Kidney (tissue), 14 donors: ENCODE measurements around the gene SLC52A1. TPM values are rescaled to one million over a fixed set of nuclear protein-coding genes. Genes with fewer than 3 reads are reported as not detected.
"Not testable (repeated sequence)": the region's sequence is repeated elsewhere in the genome, so short reads cannot be mapped to it uniquely, and the experiment has no call there.

Source experiments
- DNase-seq, 5 donors: peaks; one replicate each; pipeline ENCODE4 v3.0.0-alpha.2; 2013 to 2020
- FAIRE-seq: peaks from 2 replicates; lab custom pipeline; 2012; peaks lifted over from hg19 to GRCh38; lab: Jason Lieb, UNC
- H3K27ac ChIP-seq, 2 donors: one replicate each; pipeline ENCODE4 v1.7.0; 2013; ENCODE audit warnings: low read depth in 2 of 2, low read length in 2 of 2, inconsistent platforms in 1 of 2
- H3K27me3 ChIP-seq: one replicate; pipeline ENCODE4 v1.7.1; 2013; ENCODE audit warnings: low read length, inconsistent platforms; ENCODE audit not compliant: control insufficient read depth, insufficient read depth
- H3K36me3 ChIP-seq, 3 donors: one replicate each; pipeline versions ENCODE4 v1.7.0 to v1.7.1; 2013; ENCODE audit warnings: low read length in 3 of 3, control low read depth in 1 of 3, inconsistent platforms in 1 of 3; ENCODE audit not compliant: insufficient read depth in 3 of 3, control insufficient read depth in 2 of 3
- H3K4me1 ChIP-seq, 3 donors: one replicate each; pipeline versions ENCODE4 v1.7.0 to v1.7.1; 2013; ENCODE audit warnings: low read length in 3 of 3, inconsistent platforms in 1 of 3, low read depth in 1 of 3; ENCODE audit not compliant: control insufficient read depth in 2 of 3, insufficient read depth in 2 of 3
- H3K4me3 ChIP-seq, 3 donors: one replicate each; pipeline versions ENCODE4 v1.7.0 to v1.8.1; 2013; ENCODE audit warnings: low read length in 3 of 3, control low read depth in 1 of 3, inconsistent platforms in 1 of 3
- H3K9ac ChIP-seq, 3 donors: one replicate each; pipeline versions ENCODE4 v1.7.0 to v1.7.1; 2013; ENCODE audit warnings: low read length in 3 of 3, control low read depth in 1 of 3, inconsistent platforms in 1 of 3
- H3K9me3 ChIP-seq, 3 donors: one replicate each; pipeline versions ENCODE4 v1.7.0 to v1.7.1; 2013; ENCODE audit warnings: low read length in 3 of 3, control low read depth in 1 of 3, inconsistent platforms in 1 of 3; ENCODE audit not compliant: control insufficient read depth in 2 of 3, insufficient read depth in 1 of 3
- CTCF ChIP-seq: IDR thresholded peaks from 3 replicates; pipeline ENCODE4 v1.5.1; 2012; ENCODE audit warnings: mild to moderate bottlenecking, moderate library complexity, borderline replicate concordance; ENCODE audit not compliant: insufficient read depth; ENCODE audit errors: extremely low read depth
- intact Hi-C: fragments of 100-400 bp; cut with DNase I; formaldehyde crosslinking; loops from one replicate; pipeline ENCODE4 v1.11.1; 2022
- polyA plus RNA-seq: library from polyadenylated mRNA; stranded (reverse); fragments of 350-450 nt; fragmentation: Illumina TruSeq; extraction: RNeasy Lipid Tissue Mini Kit (QIAGEN cat#74804); gene quantifications from one replicate; pipeline ENCODE4 v1.2.3, GENCODE V29; 2014; ENCODE audit warnings: low read depth, low replicate concordance; ENCODE audit not compliant: insufficient read depth
- total RNA-seq: library from RNA; stranded (reverse); fragmentation: NEBNext Ultra II Directional; extraction: Animal tissue kit (Norgen Biotek cat#: 25700); gene quantifications from one replicate; pipeline ENCODE4 v1.2.1, GENCODE V29; 2021
- donor health status: control.
- donor health status: control.
- donor health status: control.
- donor health status: control.
- donor health status: control.
- donor health status: DM: yes; HTN: yes; CAD: no.
- donor health status: Normal renal cell carcinoma (clear cell type).

Gene SLC52A1
- total and polyA plus RNA-seq, 2 donors from 2014 or later: 0.19 to 0.90 TPM

GRCh38 chr17:5033352-5034015 is 1.7 kb downstream of the SLC52A1 start:
- Histone ChIP-seq H3K36me3 (no peaks in the 10 kb centered on the region), H3K27ac (no peak overlapping the region), H3K9me3 (no peaks in the 10 kb centered on the region), H3K4me1 (no peaks in the 10 kb centered on the region), H3K27me3 (no peaks in the 10 kb centered on the region), H3K9ac (no peak overlapping the region), H3K4me3 (no peak overlapping the region)
- DNase-seq (no peak), FAIRE-seq (no peak)
- intact Hi-C loops: no loop called here
- no peak for TF ChIP-seq CTCF

- no peak for TF ChIP-seq CTCF
- intact Hi-C loops: no loop called here
- DNase-seq: no peak
- H3K4me1 ChIP-seq: no peaks in the 10 kb centered on the region
- H3K9me3 ChIP-seq: no peaks in the 10 kb centered on the region
- no peaks in the 10 kb centered on the region for H3K36me3 ChIP-seq
- no peaks in the 10 kb centered on the region for H3K27me3 ChIP-seq
- no peak for FAIRE-seq
- H3K27ac ChIP-seq: no peak overlapping the region
- H3K4me3 ChIP-seq: no peak overlapping the region
- no peak overlapping the region for H3K9ac ChIP-seq
These were observed 2.4 kb downstream of the SLC52A1 start for GRCh38 chr17:5032865-5033264.

DNA sequence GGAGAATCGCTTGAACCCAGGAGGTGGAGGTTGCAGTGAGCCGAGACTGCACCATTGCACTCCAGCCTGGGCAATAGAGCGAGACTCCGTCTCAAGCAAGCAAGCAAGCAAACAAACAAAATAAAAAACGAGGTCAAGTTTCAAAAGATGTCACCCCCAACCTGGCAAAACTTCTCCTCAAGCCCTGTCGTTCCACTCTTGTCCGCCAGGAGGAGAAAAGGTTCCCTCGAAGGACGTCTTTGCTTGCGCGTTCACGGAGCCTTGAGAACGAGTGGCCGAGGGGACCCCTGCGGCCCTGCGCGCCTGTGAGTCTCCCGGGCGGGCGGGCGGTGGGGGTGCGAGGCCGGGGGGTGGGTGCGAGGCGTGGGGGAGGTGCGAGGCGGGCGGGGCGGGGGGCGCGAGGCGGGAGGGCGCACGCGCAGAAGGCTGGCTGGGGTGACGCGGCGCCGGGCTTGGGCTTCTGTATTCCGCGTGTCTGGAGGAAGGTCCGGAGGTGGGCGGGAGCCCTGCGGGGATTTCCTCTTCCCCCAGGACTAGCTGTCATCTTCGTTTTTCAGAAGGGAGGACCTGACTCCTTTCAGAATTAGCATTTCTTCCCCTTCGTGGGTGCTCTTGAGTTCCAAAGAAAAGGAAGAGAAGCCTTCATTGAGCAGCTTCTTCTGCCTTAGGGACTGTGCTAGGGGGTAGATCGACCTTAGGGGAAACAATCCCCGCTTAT is 3.7 kb downstream of the SLC52A1 start:
- intact Hi-C loops: no loop called here
- Histone ChIP-seq H3K27me3 (no peaks in the 10 kb centered on the region), H3K27ac (no peak overlapping the region), H3K4me3 (peak overlapping the region; percentile 26 to 57 (median 42)), H3K9ac (peak overlapping the region in 1 of 3 donors; percentile 69), H3K9me3 (no peaks in the 10 kb centered on the region), H3K4me1 (no peaks in the 10 kb centered on the region), H3K36me3 (no peaks in the 10 kb centered on the region)
- TF ChIP-seq CTCF: peak; percentile 82
- peak; percentile 87 to 97 (median 93) for DNase-seq
- no peak for FAIRE-seq

- H3K4me3 ChIP-seq, H3K9ac ChIP-seq, DNase-seq, H3K27me3 ChIP-seq, H3K9me3 ChIP-seq, H3K36me3 ChIP-seq, H3K27ac ChIP-seq, intact Hi-C loops, FAIRE-seq, H3K4me1 ChIP-seq: not testable (repeated sequence)
These were observed 5.1 kb downstream of the SLC52A1 start for GRCh38 chr17:5030168-5030567.
